ENCODE data around the gene SLC48A1. TPM values are rescaled to one million over a fixed set of nuclear protein-coding genes. Genes with fewer than 3 reads are reported as not detected.

SLC48A1 gene
- polyA plus RNA-seq, 2 donors, result 17.7 to 20.6 TPM

DNA sequence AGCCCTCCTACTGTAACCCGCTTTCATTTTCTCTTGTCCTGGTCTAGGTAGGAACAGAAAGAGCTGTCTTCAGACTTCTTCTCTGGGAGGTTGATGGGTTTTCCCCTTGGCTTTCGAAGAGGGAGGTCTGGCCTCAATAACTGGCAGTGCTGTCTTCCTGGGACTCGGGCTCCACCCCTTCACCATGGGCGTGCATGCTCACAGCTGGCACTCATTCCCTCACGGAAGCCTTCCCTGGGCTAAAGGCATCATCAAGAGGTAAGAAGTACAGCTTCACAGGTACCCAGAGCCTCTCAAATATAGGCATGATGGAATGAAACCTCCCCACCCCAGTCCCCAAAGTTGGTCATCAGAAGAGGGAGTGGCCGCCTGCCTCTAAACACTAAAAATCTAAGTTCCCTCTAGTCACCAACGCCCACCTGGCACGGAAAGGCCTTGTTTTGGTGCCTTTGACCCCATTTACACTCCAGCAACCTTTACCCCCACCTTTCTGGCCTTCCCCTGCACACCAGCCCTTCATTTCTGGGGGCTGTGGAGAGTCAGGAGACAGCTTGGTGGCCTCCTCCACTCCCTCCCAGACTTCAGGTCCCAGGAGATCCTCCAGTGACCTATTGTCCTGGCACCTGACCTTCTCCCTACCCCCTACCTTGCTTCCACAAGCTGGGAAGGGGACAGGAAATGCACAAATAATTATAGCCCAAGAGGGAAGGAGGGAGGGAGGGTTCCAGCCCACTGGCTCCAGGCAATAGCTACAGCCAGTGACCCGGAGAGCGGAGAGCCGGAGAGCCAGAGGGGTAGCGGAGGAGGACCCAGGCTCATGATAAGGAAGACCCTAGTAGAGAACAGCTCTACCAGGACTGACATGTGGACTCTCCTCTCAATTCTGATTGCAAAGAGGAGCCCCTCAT is 17.1 kb upstream of the SLC48A1 start:
- 55 to 58% methylated on average over 12 of the region's 12 CpGs for WGBS, 2 donors
- Histone ChIP-seq H3K36me3 (ENCODE audit: control insufficient read depth in 2 of 2, insufficient read depth in 2 of 2, low read length in 1 of 2) (no peaks in the 10 kb centered on the region), H3K4me3 (ENCODE audit: low read depth in 1 of 2, low read length in 2 of 2) (peak overlapping the region in 1 of 2 donors; percentile 4), H3K27ac (ENCODE audit: low read depth in 2 of 2, low read length in 1 of 2) (peak overlapping the region; percentile 90 to 92), H3K4me1 (ENCODE audit: control insufficient read depth in 2 of 2, insufficient read depth in 2 of 2, low read length in 1 of 2) (peaks cover 9 to 39% of the 10 kb centered on the region in 2 donors), H3K27me3 (ENCODE audit: control insufficient read depth in 1 of 2, insufficient read depth in 2 of 2, low read length in 2 of 2) (no peaks in the 10 kb centered on the region), H3K9me3 (ENCODE audit: control insufficient read depth in 2 of 2, insufficient read depth in 1 of 2, low read depth in 1 of 2, low read length in 1 of 2) (no peaks in the 10 kb centered on the region)

DNA sequence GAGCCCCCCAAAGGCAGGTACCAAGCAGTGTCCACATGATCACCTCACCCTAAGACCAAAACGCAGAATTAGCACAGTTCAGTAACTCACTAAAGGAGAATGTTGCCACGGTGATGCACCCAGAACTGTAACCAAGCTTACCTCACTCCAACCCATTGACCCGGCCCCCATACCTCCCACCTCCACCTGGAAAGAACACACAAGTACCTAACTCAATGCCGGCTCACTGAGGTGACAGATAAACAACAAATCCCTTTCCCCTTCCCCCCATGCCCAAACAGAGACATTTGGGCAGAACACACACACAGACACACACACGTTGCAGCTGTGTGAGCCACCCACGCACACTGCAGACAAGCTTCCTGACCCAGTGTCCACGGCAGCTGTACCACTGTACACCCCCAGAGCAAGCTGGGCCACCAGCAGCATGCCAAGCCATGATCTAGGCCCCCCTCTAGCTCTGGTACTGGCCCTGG is 15.6 kb upstream of the SLC48A1 start:
- no peaks in the 10 kb centered on the region for H3K27me3 ChIP-seq (ENCODE audit: control insufficient read depth in 1 of 2, insufficient read depth in 2 of 2, low read length in 2 of 2)
- 51 to 60% methylated on average over 7 of the region's 7 CpGs for WGBS, 2 donors
- peak overlapping the region in 1 of 2 donors; percentile 96 for H3K27ac ChIP-seq (ENCODE audit: low read depth in 2 of 2, low read length in 1 of 2)
- H3K36me3 ChIP-seq (ENCODE audit: control insufficient read depth in 2 of 2, insufficient read depth in 2 of 2, low read length in 1 of 2), result no peaks in the 10 kb centered on the region
- H3K4me3 ChIP-seq (ENCODE audit: low read depth in 1 of 2, low read length in 2 of 2), result peak overlapping the region; percentile 54 to 65
- peaks cover 9 to 27% of the 10 kb centered on the region in 2 donors for H3K4me1 ChIP-seq (ENCODE audit: control insufficient read depth in 2 of 2, insufficient read depth in 2 of 2, low read length in 1 of 2)
- H3K9me3 ChIP-seq (ENCODE audit: control insufficient read depth in 2 of 2, insufficient read depth in 1 of 2, low read depth in 1 of 2, low read length in 1 of 2), result no peaks in the 10 kb centered on the region

DNA sequence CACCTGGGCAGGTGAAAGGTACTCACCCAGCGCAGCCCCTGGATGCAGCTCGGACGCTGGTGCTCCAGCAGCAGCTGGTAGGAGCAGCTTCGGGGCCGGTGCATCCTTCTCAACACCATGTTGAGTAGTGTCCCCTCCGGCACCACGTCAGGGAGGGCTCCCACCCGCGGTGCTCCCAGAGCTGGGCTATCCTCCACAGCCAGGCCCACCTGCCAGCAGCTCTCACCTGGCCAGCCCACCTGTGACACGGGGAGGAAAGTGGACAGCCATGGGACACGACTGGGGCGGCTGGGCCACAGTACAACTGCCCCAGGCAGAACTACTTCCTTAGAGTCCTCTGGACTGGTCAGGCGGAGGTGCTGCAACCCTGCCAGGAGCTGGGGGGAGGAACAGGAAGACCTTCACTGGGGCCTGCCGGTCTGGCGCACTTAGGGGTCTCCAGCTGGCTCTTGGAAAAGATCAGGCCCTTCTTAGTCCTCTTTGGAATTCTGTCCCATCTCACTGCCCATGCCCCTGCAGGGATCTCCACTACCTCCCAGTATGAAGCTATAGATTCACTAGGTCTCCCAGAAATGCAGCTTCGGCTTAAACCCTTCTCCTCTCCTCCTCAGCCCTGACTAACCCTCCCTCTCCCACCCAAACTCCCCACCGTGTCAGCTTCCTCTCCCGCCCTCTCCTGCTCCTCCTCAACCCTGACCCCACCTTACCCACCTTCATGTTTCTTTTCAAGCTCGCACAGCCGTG is 15.0 kb upstream of the SLC48A1 start:
- Histone ChIP-seq H3K27ac (ENCODE audit: low read depth in 2 of 2, low read length in 1 of 2) (peak overlapping the region; percentile 78 to 96), H3K36me3 (ENCODE audit: control insufficient read depth in 2 of 2, insufficient read depth in 2 of 2, low read length in 1 of 2) (no peaks in the 10 kb centered on the region), H3K9me3 (ENCODE audit: control insufficient read depth in 2 of 2, insufficient read depth in 1 of 2, low read depth in 1 of 2, low read length in 1 of 2) (no peaks in the 10 kb centered on the region), H3K27me3 (ENCODE audit: control insufficient read depth in 1 of 2, insufficient read depth in 2 of 2, low read length in 2 of 2) (no peaks in the 10 kb centered on the region), H3K4me1 (ENCODE audit: control insufficient read depth in 2 of 2, insufficient read depth in 2 of 2, low read length in 1 of 2) (peaks cover 9 to 27% of the 10 kb centered on the region in 2 donors), H3K4me3 (ENCODE audit: low read depth in 1 of 2, low read length in 2 of 2) (peak overlapping the region; percentile 54 to 65)
- 43 to 53% methylated on average over 20 of the region's 20 CpGs for WGBS, 2 donors

DNA sequence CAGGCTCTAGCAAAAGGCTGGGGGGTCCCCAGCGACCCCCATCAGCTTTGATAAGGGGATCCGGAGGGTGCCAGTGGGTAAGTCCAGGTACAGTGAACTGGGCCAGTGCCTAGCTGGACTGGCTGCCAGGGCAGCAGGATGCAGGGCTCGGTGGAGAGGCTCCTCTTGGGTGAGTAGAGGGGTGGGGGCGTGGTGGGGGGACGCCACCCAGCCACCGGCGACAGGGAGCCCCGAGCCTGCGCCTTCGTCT is 14.5 kb upstream of the SLC48A1 start:
- H3K36me3 ChIP-seq (ENCODE audit: control insufficient read depth in 2 of 2, insufficient read depth in 2 of 2, low read length in 1 of 2), result no peaks in the 10 kb centered on the region
- H3K4me1 ChIP-seq (ENCODE audit: control insufficient read depth in 2 of 2, insufficient read depth in 2 of 2, low read length in 1 of 2), result peaks cover 9 to 31% of the 10 kb centered on the region in 2 donors
- 2% methylated on average over 7 to 10 of the region's 10 CpGs for WGBS, 2 donors
- no peaks in the 10 kb centered on the region for H3K9me3 ChIP-seq (ENCODE audit: control insufficient read depth in 2 of 2, insufficient read depth in 1 of 2, low read depth in 1 of 2, low read length in 1 of 2)
- H3K27ac ChIP-seq (ENCODE audit: low read depth in 2 of 2, low read length in 1 of 2), result peak overlapping the region; percentile 78 to 96
- peak overlapping the region; percentile 54 to 65 for H3K4me3 ChIP-seq (ENCODE audit: low read depth in 1 of 2, low read length in 2 of 2)
- no peaks in the 10 kb centered on the region for H3K27me3 ChIP-seq (ENCODE audit: control insufficient read depth in 1 of 2, insufficient read depth in 2 of 2, low read length in 2 of 2)

DNA sequence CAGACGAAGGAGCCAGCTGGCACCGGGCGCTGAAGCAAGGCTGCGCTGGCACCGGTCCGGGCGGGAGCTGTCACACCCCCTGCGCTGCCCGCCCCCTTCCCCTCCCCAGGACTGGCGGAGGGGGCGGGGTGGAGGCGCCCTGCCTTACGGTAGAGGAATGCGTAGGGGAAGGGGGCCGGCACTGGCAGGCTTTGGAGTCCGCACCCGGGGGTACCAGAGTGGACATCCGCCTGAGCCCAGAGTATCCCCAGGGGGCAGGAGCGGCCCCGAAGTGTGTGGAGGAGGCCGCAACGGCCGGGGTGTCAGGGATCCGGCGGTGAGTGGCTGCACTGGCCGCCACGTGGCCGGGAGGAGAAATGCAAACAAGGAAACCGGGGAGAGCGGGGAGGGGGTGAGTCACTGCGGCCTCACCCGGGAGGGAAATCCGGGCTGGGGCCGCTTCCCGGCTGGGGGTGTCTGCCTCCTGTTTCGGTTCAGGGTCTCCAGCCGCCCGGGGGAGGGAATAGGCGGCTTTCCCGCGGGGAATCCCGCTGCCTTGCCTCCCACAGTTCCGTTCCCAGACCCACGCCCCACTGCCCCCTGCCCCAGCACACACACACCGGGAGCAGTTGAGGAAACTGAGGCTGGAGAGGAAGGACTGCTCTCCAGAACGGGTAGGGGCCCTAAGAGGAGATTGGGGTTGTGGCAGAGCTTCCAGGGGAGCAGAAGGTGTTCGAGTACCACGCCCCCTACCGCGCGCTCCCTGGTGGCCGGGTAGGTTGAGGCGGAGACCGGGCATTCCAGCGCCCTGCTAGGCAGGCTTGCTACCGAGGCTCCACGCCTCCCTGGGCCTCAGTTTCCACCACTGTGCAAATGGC is 14.0 kb upstream of the SLC48A1 start, which contains the start of gene RAPGEF3:
Gene RAPGEF3, minus strand, starts transcription at position 47 of the 857 bp plus-strand sequence. CDS start 324 bp downstream, outside the sequence.
- no peaks in the 10 kb centered on the region for H3K27me3 ChIP-seq (ENCODE audit: control insufficient read depth in 1 of 2, insufficient read depth in 2 of 2, low read length in 2 of 2)
- H3K4me1 ChIP-seq (ENCODE audit: control insufficient read depth in 2 of 2, insufficient read depth in 2 of 2, low read length in 1 of 2), result peaks cover 6 to 32% of the 10 kb centered on the region in 2 donors
- H3K4me3 ChIP-seq (ENCODE audit: low read depth in 1 of 2, low read length in 2 of 2), result peak within 1 kb of the TSS; percentile 54 to 65
- WGBS, 2 donors, result 1 to 2% methylated on average over 51 to 57 of the region's 57 CpGs
- no peaks in the 10 kb centered on the region for H3K9me3 ChIP-seq (ENCODE audit: control insufficient read depth in 2 of 2, insufficient read depth in 1 of 2, low read depth in 1 of 2, low read length in 1 of 2)
- H3K27ac ChIP-seq (ENCODE audit: low read depth in 2 of 2, low read length in 1 of 2), result peak within 1 kb of the TSS; percentile 78 to 96
- no peaks in the 10 kb centered on the region for H3K36me3 ChIP-seq (ENCODE audit: control insufficient read depth in 2 of 2, insufficient read depth in 2 of 2, low read length in 1 of 2)

DNA sequence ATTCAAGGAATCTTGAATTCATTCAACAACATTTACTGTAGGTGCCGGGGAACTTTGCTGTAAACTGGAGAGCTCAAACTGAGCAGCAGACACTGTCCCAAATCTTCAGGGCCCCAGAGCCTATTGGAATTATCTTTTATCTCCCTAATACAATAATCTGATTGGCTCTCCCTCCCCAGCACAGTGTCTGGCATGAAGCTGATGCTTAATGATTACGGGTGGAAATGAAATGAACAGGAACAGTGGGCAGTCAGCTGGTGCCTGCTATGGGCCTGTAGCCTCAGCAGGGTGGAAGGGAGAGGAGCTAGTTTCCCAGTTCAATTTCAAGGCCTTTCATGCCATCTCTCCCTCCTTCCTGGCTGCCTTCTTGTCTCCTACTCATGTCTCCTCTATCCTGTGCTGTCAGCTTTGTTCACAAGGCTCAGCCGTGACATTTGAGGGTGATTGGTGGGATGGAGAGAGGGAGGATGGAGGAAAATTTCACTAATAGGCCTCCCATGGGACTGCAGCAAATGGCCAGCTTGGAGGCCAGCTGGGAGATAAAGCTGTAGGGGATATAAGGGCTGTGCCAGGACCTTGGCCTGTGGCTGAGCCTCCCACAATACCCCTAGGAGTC is 10.1 kb upstream of the SLC48A1 start:
- 68 to 78% methylated on average over 3 of the region's 3 CpGs for WGBS, 2 donors
- Histone ChIP-seq H3K27ac (ENCODE audit: low read depth in 2 of 2, low read length in 1 of 2) (peak overlapping the region in 1 of 2 donors; percentile 36), H3K36me3 (ENCODE audit: control insufficient read depth in 2 of 2, insufficient read depth in 2 of 2, low read length in 1 of 2) (no peaks in the 10 kb centered on the region), H3K4me1 (ENCODE audit: control insufficient read depth in 2 of 2, insufficient read depth in 2 of 2, low read length in 1 of 2) (peaks cover 2 to 15% of the 10 kb centered on the region in 2 donors), H3K9me3 (ENCODE audit: control insufficient read depth in 2 of 2, insufficient read depth in 1 of 2, low read depth in 1 of 2, low read length in 1 of 2) (no peaks in the 10 kb centered on the region), H3K27me3 (ENCODE audit: control insufficient read depth in 1 of 2, insufficient read depth in 2 of 2, low read length in 2 of 2) (no peaks in the 10 kb centered on the region), H3K4me3 (ENCODE audit: low read depth in 1 of 2, low read length in 2 of 2) (no peak overlapping the region)

DNA sequence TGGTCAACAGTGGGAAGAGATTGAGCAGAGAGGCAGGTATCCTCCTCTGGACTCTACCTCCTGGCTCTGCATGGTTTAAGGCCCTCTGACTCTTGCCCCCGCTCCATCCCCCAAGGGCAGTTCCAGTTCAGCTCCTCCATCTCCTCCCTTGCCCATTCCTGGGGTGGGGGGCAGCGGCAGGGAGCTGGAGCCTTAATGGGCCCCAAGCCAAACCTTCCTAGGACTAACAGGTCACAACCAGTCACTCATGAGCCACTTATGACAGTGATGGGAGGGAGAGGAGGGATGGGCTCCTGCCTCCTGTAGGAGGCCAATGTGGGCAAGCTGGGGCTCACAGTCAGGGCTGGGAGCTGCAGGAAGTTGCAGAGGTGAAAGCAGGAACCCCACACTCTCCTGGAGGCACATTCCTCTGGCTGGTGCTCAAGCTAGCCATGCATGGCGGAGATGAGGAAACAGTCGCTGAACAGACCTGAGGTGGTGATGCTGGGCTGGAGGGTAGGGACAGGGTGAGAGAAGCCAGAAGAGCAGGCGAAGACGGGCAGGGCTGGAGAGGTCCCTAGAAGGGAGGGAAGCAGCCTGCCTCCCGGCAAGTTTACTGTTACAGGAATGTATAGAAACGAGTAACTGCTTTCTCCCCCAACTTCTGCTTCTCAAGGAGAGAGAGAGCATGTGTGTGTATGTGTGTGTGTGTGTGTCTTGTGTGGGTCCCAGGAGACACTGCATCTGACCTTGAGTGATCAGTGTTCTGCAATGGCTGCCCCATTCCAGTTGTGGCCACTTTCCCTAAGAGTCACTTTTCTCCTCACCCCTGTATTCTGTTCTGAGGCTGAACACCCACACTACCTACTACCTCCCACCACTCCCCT is 9.3 kb upstream of the SLC48A1 start:
- no peaks in the 10 kb centered on the region for H3K9me3 ChIP-seq (ENCODE audit: control insufficient read depth in 2 of 2, insufficient read depth in 1 of 2, low read depth in 1 of 2, low read length in 1 of 2)
- peak overlapping the region in 1 of 2 donors; percentile 69 for H3K27ac ChIP-seq (ENCODE audit: low read depth in 2 of 2, low read length in 1 of 2)
- no peak overlapping the region for H3K4me3 ChIP-seq (ENCODE audit: low read depth in 1 of 2, low read length in 2 of 2)
- H3K4me1 ChIP-seq (ENCODE audit: control insufficient read depth in 2 of 2, insufficient read depth in 2 of 2, low read length in 1 of 2), result peaks cover 0 to 12% of the 10 kb centered on the region in 2 donors
- H3K27me3 ChIP-seq (ENCODE audit: control insufficient read depth in 1 of 2, insufficient read depth in 2 of 2, low read length in 2 of 2), result no peaks in the 10 kb centered on the region
- 48 to 64% methylated on average over 8 of the region's 8 CpGs for WGBS, 2 donors
- no peaks in the 10 kb centered on the region for H3K36me3 ChIP-seq (ENCODE audit: control insufficient read depth in 2 of 2, insufficient read depth in 2 of 2, low read length in 1 of 2)

DNA sequence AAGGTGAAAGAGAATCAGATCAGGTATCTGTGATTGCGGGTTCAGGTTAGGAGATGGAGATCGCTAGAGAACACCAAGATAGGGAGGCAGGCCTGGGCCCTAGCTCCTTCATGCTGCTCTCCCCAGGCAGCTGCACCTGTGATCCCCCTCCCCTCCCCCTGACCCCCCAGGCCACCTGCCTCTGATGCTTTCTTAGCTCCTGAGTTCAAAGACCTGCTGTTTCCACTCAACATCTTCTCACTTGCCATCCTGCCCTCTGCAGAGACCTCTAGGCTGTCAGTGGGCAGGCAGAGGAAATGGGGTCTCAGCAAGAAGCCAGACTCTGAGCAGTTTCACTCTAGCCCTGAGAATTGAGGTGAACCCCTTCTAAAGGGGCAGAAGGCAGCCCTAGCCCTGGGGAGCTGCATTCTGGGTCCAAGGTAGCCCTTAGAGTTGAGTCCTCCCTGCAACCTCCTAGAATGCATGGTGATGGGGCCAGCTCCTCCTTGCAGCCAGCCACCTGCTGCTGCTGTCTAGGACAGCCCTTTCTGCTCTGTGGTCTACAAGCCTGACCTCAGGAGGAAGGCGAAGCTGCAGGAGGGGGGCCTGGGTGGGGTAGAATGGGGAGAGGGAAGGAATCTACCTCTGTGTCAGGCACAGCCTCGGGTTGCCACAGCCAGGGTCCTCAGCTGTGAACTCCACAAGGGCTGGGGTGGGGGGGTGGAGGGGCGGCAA is 6.4 kb upstream of the SLC48A1 start:
- Histone ChIP-seq H3K27ac (ENCODE audit: low read depth in 2 of 2, low read length in 1 of 2) (no peak overlapping the region), H3K9me3 (ENCODE audit: control insufficient read depth in 2 of 2, insufficient read depth in 1 of 2, low read depth in 1 of 2, low read length in 1 of 2) (no peaks in the 10 kb centered on the region), H3K36me3 (ENCODE audit: control insufficient read depth in 2 of 2, insufficient read depth in 2 of 2, low read length in 1 of 2) (no peaks in the 10 kb centered on the region), H3K4me1 (ENCODE audit: control insufficient read depth in 2 of 2, insufficient read depth in 2 of 2, low read length in 1 of 2) (peaks cover 0 to 9% of the 10 kb centered on the region in 2 donors), H3K4me3 (ENCODE audit: low read depth in 1 of 2, low read length in 2 of 2) (no peak overlapping the region), H3K27me3 (ENCODE audit: control insufficient read depth in 1 of 2, insufficient read depth in 2 of 2, low read length in 2 of 2) (no peaks in the 10 kb centered on the region)
- 63 to 69% methylated on average over 5 of the region's 5 CpGs for WGBS, 2 donors
